ENCODE results near the gene SEMA3G. TPM values are rescaled to one million over a fixed set of nuclear protein-coding genes. Genes with fewer than 3 reads are reported as not detected.

SEMA3G gene
- total RNA-seq, 1 donor from 2014 or later: 8.3 TPM

GRCh38 chr3:52393131-52393807 lies 51.6 kb downstream of the SEMA3G start:
- no peaks in the 10 kb centered on the region for H3K4me1 ChIP-seq
- no peak overlapping the region for H3K4me3 ChIP-seq
- TF ChIP-seq POLR2A (IDR thresholded peaks at IDR 0.05) (no peak), CTCF (IDR thresholded peaks at IDR 0.05) (no peak), POLR2AphosphoS5 (IDR thresholded peaks at IDR 0.05; ENCODE audit: insufficient read depth in 1 of 2, low read depth in 1 of 2) (no peak)
- peaks cover 0 to 6% of the 10 kb centered on the region in 2 donors for H3K36me3 ChIP-seq
- H3K27ac ChIP-seq: no peak overlapping the region
- H3K27me3 ChIP-seq: no peaks in the 10 kb centered on the region
- no peaks in the 10 kb centered on the region for H3K9me3 ChIP-seq
- intact Hi-C loops (cut with DNase I): no loop called here
- DNase-seq (ENCODE audit: extremely low spot score in 2 of 2): no peak

- Histone ChIP-seq H3K9me3 (no peaks in the 10 kb centered on the region), H3K36me3 (peaks cover 0 to 6% of the 10 kb centered on the region in 2 donors), H3K27me3 (no peaks in the 10 kb centered on the region), H3K4me1 (no peaks in the 10 kb centered on the region), H3K4me3 (no peak overlapping the region), H3K27ac (no peak overlapping the region)
- DNase-seq (ENCODE audit: extremely low spot score in 2 of 2): no peak
- no peak for TF ChIP-seq POLR2A (IDR thresholded peaks at IDR 0.05)
- TF ChIP-seq POLR2AphosphoS5 (IDR thresholded peaks at IDR 0.05; ENCODE audit: insufficient read depth in 1 of 2, low read depth in 1 of 2): no peak
- TF ChIP-seq CTCF (IDR thresholded peaks at IDR 0.05): no peak
- intact Hi-C loops (cut with DNase I): no loop called here
Observed at GRCh38 chr3:52392216-52392930, 52.5 kb downstream of the SEMA3G start.

- no peaks in the 10 kb centered on the region for H3K9me3 ChIP-seq
- no peak overlapping the region for H3K27ac ChIP-seq
- TF ChIP-seq POLR2AphosphoS5 (IDR thresholded peaks at IDR 0.05; ENCODE audit: insufficient read depth in 1 of 2, low read depth in 1 of 2) (no peak), POLR2A (IDR thresholded peaks at IDR 0.05) (no peak), CTCF (IDR thresholded peaks at IDR 0.05) (no peak)
- no peak for DNase-seq (ENCODE audit: extremely low spot score in 2 of 2)
- H3K36me3 ChIP-seq: peaks cover 0 to 6% of the 10 kb centered on the region in 2 donors
- intact Hi-C loops (cut with DNase I): no loop called here
- no peak overlapping the region for H3K4me3 ChIP-seq
- H3K4me1 ChIP-seq: no peaks in the 10 kb centered on the region
- no peaks in the 10 kb centered on the region for H3K27me3 ChIP-seq
Observed at GRCh38 chr3:52391096-52391495, 53.8 kb downstream of the SEMA3G start.

GRCh38 chr3:52388933-52389332 lies 56.0 kb downstream of the SEMA3G start:
- intact Hi-C loops (cut with DNase I): no loop called here

More at GRCh38 chr3:52388933-52389332, 56.0 kb downstream of the SEMA3G start:
- Histone ChIP-seq H3K4me3 (no peak overlapping the region), H3K9me3 (no peaks in the 10 kb centered on the region), H3K27me3 (no peaks in the 10 kb centered on the region), H3K36me3 (peaks cover 0 to 6% of the 10 kb centered on the region in 2 donors), H3K4me1 (no peaks in the 10 kb centered on the region), H3K27ac (no peak overlapping the region)
- DNase-seq (ENCODE audit: extremely low spot score in 2 of 2): no peak
- TF ChIP-seq POLR2A (IDR thresholded peaks at IDR 0.05) (no peak), CTCF (IDR thresholded peaks at IDR 0.05) (no peak), POLR2AphosphoS5 (IDR thresholded peaks at IDR 0.05; ENCODE audit: insufficient read depth in 1 of 2, low read depth in 1 of 2) (no peak)
